IMR-90 (cell line): ENCODE data around the gene PFDN1. TPM values are rescaled to one million over a fixed set of nuclear protein-coding genes. Genes with fewer than 3 reads are reported as not detected.

Experiments used
- ATAC-seq: fragments of 200-7000 bp; cut with Tn5 transposase; 2 replicates; pipeline ENCODE4 v1.9.1; 2020; ENCODE audit warnings: low read depth, mild to moderate bottlenecking, moderate library complexity
- BruUV-seq: library from RNA; stranded (reverse); fragments of 400-500 nt; replicated peaks from 2 replicates; lab custom pipeline; 2021; lab: Mats Ljungman, UMichigan
- CTCF ChIA-PET: fragments of 300-600 bp; formaldehyde crosslinking; extraction: SDS; loops from one replicate; lab custom pipeline; 2021; ENCODE audit warnings: antibody characterized with exemption; lab: Yijun Ruan, JAX
- POLR2A ChIA-PET: fragments of 300-600 bp; sonication (Branson Sonifier 250); formaldehyde crosslinking; loops from one replicate; lab custom pipeline; 2022; ENCODE audit warnings: antibody characterized with exemption; ENCODE audit not compliant: unreplicated experiment; lab: Charles Lee
- DNase-seq: peaks from one replicate; pipeline ENCODE4 v3.0.0; 2013
- H2AFZ ChIP-seq: replicated peaks from 2 replicates; pipeline ENCODE3; 2013; ENCODE audit warnings: low read length, mild to moderate bottlenecking; ENCODE audit not compliant: poor library complexity
- H2AK5ac ChIP-seq: 2 replicates; pipeline ENCODE4 v1.6.1; 2013; ENCODE audit warnings: low read depth, low read length, inconsistent platforms
- H2AK9ac ChIP-seq: replicated peaks from 2 replicates; pipeline ENCODE3; 2013; ENCODE audit warnings: mild to moderate bottlenecking, low read depth, low read length, moderate library complexity; ENCODE audit not compliant: poor library complexity
- H2BK120ac ChIP-seq: 2 replicates; pipeline ENCODE4 v1.6.1; 2013; ENCODE audit warnings: low read depth, low read length, inconsistent platforms
- H2BK15ac ChIP-seq: 3 replicates; pipeline ENCODE4 v1.6.1; 2013; ENCODE audit warnings: low read depth, low read length, inconsistent platforms
- H2BK20ac ChIP-seq: 2 replicates; pipeline ENCODE4 v1.6.1; 2013; ENCODE audit warnings: low read depth, mild to moderate bottlenecking, inconsistent platforms, low read length, moderate library complexity
- H2BK5ac ChIP-seq: 2 replicates; pipeline ENCODE4 v1.6.1; 2013; ENCODE audit warnings: mild to moderate bottlenecking, low read depth, low read length, inconsistent platforms; ENCODE audit not compliant: poor library complexity, severe bottlenecking
- H3K14ac ChIP-seq: replicated peaks from 2 replicates; pipeline ENCODE4 v1.6.1; 2013; ENCODE audit warnings: low read depth, low read length, inconsistent platforms
- H3K18ac ChIP-seq: 2 replicates; pipeline ENCODE4 v1.6.1; 2013; ENCODE audit warnings: low read depth, low read length, control low read depth
- H3K23ac ChIP-seq: 2 replicates; pipeline ENCODE4 v1.6.1; 2013; ENCODE audit warnings: low read depth, low read length, inconsistent platforms
- H3K27ac ChIP-seq: 2 replicates; pipeline ENCODE4 v1.5.1; 2013; ENCODE audit warnings: mild to moderate bottlenecking, control low read depth, low read length; ENCODE audit not compliant: insufficient read depth
- H3K27me3 ChIP-seq: 2 replicates; pipeline ENCODE4 v1.6.1; 2013; ENCODE audit warnings: low read length; ENCODE audit not compliant: control insufficient read depth, insufficient read depth
- H3K36me3 ChIP-seq: 2 replicates; pipeline ENCODE4 v1.6.1; 2013; ENCODE audit warnings: low read length, mixed read lengths; ENCODE audit not compliant: control insufficient read depth, insufficient read depth
- H3K4ac ChIP-seq: 2 replicates; pipeline ENCODE4 v1.6.1; 2013; ENCODE audit warnings: low read depth, low read length, inconsistent platforms
- H3K4me1 ChIP-seq: 2 replicates; pipeline ENCODE4 v1.6.1; 2013; ENCODE audit warnings: low read length, mixed read lengths; ENCODE audit not compliant: control insufficient read depth, insufficient read depth
- H3K4me2 ChIP-seq: 2 replicates; pipeline ENCODE4 v1.6.1; 2013; ENCODE audit warnings: low read depth, mild to moderate bottlenecking, control low read depth, low read length, moderate library complexity
- H3K4me3 ChIP-seq: 2 replicates; pipeline ENCODE4 v1.5.1; 2013; ENCODE audit warnings: low read depth, mild to moderate bottlenecking, control low read depth, low read length, moderate library complexity; ENCODE audit not compliant: insufficient read depth
- H3K56ac ChIP-seq: 2 replicates; pipeline ENCODE4 v1.6.1; 2013; ENCODE audit warnings: low read length, inconsistent platforms; ENCODE audit not compliant: insufficient read depth; ENCODE audit errors: extremely low read depth
- H3K79me1 ChIP-seq, 2 experiments: 2 replicates each; pipeline ENCODE4 v1.6.1; 2013; ENCODE audit warnings: low read length in 2 of 2, inconsistent platforms in 1 of 2, low read depth in 1 of 2
- H3K9ac ChIP-seq: 2 replicates; pipeline ENCODE4 v1.6.1; 2013; ENCODE audit warnings: low read depth, low read length, control low read depth
- H3K9me1 ChIP-seq: 2 replicates; pipeline ENCODE4 v1.6.1; 2013; ENCODE audit warnings: low read length, inconsistent platforms; ENCODE audit not compliant: insufficient read depth
- H3K9me3 ChIP-seq: 2 replicates; pipeline ENCODE4 v1.6.1; 2013; ENCODE audit warnings: low read length; ENCODE audit not compliant: control insufficient read depth, insufficient read depth
- H4K20me1 ChIP-seq: 2 replicates; pipeline ENCODE4 v1.6.1; 2013; ENCODE audit warnings: low read length, inconsistent platforms; ENCODE audit not compliant: insufficient read depth
- H4K5ac ChIP-seq: 2 replicates; pipeline ENCODE4 v1.6.1; 2013; ENCODE audit warnings: mild to moderate bottlenecking, low read depth, low read length, control low read depth
- H4K8ac ChIP-seq, 2 experiments: 2 replicates each; pipeline ENCODE4 v1.6.1; 2013; ENCODE audit warnings: low read depth in 2 of 2, low read length in 2 of 2, control low read depth in 1 of 2, inconsistent platforms in 1 of 2
- H4K91ac ChIP-seq: 2 replicates; pipeline ENCODE4 v1.6.1; 2013; ENCODE audit warnings: low read depth, low read length, inconsistent platforms; ENCODE audit not compliant: insufficient read depth
- CEBPB ChIP-seq: IDR thresholded peaks from 2 replicates; pipeline ENCODE4 v1.6.1; 2012; ENCODE audit warnings: low read depth, low read length, improper control_type of control experiment
- CHD1 ChIP-seq: IDR thresholded peaks from 2 replicates; pipeline ENCODE4 v1.6.1; 2012; ENCODE audit warnings: low read depth, low read length, improper control_type of control experiment
- MXI1 ChIP-seq: IDR thresholded peaks from 2 replicates; pipeline ENCODE4 v1.6.1; 2012; ENCODE audit warnings: low read depth, mild to moderate bottlenecking, low read length, moderate library complexity, borderline replicate concordance
- POLR2A ChIP-seq: IDR thresholded peaks from 2 replicates; pipeline ENCODE4 v1.6.1; 2012; ENCODE audit warnings: mild to moderate bottlenecking, low read depth, low read length
- WGBS, 2 experiments: methylation state at CpG; one replicate each; pipeline versions ENCODE4 v1.1.5 to v1.1.7; 2013; ENCODE audit warnings: missing lambda C conversion rate in 2 of 2; ENCODE audit not compliant: insufficient read length in 1 of 2; ENCODE audit errors: extremely low coverage in 2 of 2; 5-methylcytosine and 5-hydroxymethylcytosine counted together
- dilution Hi-C: fragments of 300-500 bp; cut with HindIII; formaldehyde crosslinking; loops from one replicate; pipeline ENCODE4 v1.14.3; 2018; ENCODE audit warnings: low sequenced_read_pairs; ENCODE audit not compliant: unreplicated experiment
- in situ Hi-C: fragments of 300-500 bp; cut with MboI; formaldehyde crosslinking; loops from 3 replicates; pipeline ENCODE4 v1.14.3; 2019; ENCODE audit warnings: low sequenced_read_pairs, inconsistent platforms, mixed read lengths
- intact Hi-C: fragments of 100-400 bp; cut with micrococcal nuclease; formaldehyde crosslinking; loops from 2 replicates; pipeline ENCODE4 v1.10.0; 2022
- polyA plus RNA-seq, 3 experiments: library from polyadenylated mRNA; depleted of rRNA; stranded (reverse); fragments of >200 nt; gene quantifications; 2 replicates each; pipeline ENCODE4 v1.2.3, GENCODE V29; 2012; ENCODE audit warnings: low replicate concordance in 1 of 3
- total RNA-seq: library from RNA; depleted of rRNA; stranded (reverse); fragments of >200 nt; gene quantifications from 2 replicates; pipeline ENCODE4 v1.2.3, GENCODE V29; 2012

The PFDN1 gene
- total and polyA plus RNA-seq, 2 of the 4 experiments (the other 2 are of a cell fraction), result 98.8 to 134 TPM

GRCh38 chr5:140297283-140297682 lies 5.6 kb downstream of the PFDN1 start:
- dilution Hi-C loops, result no loop called here
- no peak overlapping the region for H2BK20ac ChIP-seq
- TF ChIP-seq CEBPB (no peak), MXI1 (no peak), POLR2A (no peak), CHD1 (no peak)
- H3K9me3 ChIP-seq, result no peaks in the 10 kb centered on the region
- H2AK9ac ChIP-seq, result no peak overlapping the region
- no peak overlapping the region for H2BK120ac ChIP-seq
- H2BK5ac ChIP-seq, result no peak overlapping the region
- no TSS peak for BruUV-seq
- ChIA-PET CTCF (interaction anchor here (0.8 kb wide), 1 partner anchor 49 kb away, joined by 5 read pairs; the partner anchor contains the start of gene HBEGF), POLR2A (no interaction called here)
- no peak overlapping the region for H3K4me3 ChIP-seq
- H3K79me1 ChIP-seq, result peaks cover under 1 to 43% of the 10 kb centered on the region in 2 experiments
- no peaks in the 10 kb centered on the region for H3K27me3 ChIP-seq
- intact Hi-C loops, result loop anchor here (5.0 kb wide), 1 partner anchor 50 kb away; the partner anchor contains the start of gene HBEGF
- ATAC-seq, result no peak
- no peak overlapping the region for H4K91ac ChIP-seq
- peaks cover 3% of the 10 kb centered on the region; the same call in 1 of the 2 replicates for H3K9me1 ChIP-seq
- H2AK5ac ChIP-seq, result peak overlapping the region; percentile 48
- no peak overlapping the region for H3K4ac ChIP-seq
- H3K56ac ChIP-seq, result no peak overlapping the region
- no peak overlapping the region for H3K27ac ChIP-seq
- no peak overlapping the region for H3K9ac ChIP-seq
- no peak overlapping the region for H4K5ac ChIP-seq
- no peak for DNase-seq
- H3K4me1 ChIP-seq, result peaks cover 9% of the 10 kb centered on the region
- in situ Hi-C loops, result no loop called here
- H2AFZ ChIP-seq, result no peak overlapping the region
- WGBS, 2 experiments, result 96% methylated on average over 3 of the region's 5 CpGs; no CpG with 5 or more reads in 1 of the 2 experiments
- no peak overlapping the region for H3K23ac ChIP-seq
- no peak overlapping the region for H4K8ac ChIP-seq
- no peak overlapping the region for H3K18ac ChIP-seq
- H3K14ac ChIP-seq, result no peak overlapping the region
- H4K20me1 ChIP-seq, result peaks cover 6% of the 10 kb centered on the region; the same call in 1 of the 2 replicates
- H3K36me3 ChIP-seq, result peaks cover 2% of the 10 kb centered on the region; the same call in 1 of the 2 replicates
- no peak overlapping the region; the same call in 2 of the 3 replicates for H2BK15ac ChIP-seq
- no peak overlapping the region for H3K4me2 ChIP-seq
